B cell (primary cell): Measurements from ENCODE around the gene SNAPIN. TPM values are rescaled to one million over a fixed set of nuclear protein-coding genes. Genes with fewer than 3 reads are reported as not detected.

Experiments used
- ATAC-seq: fragments of 200-7000 bp; cut with Tn5 transposase; one replicate; pipeline ENCODE4 v1.10.0; 2021; ENCODE audit warnings: low read depth, mild to moderate bottlenecking, moderate number of reproducible peaks, moderate library complexity
- CTCF ChIA-PET: fragments of 350-600 bp; sonication (Branson Sonifier 250); formaldehyde crosslinking; loops from one replicate; lab custom pipeline; 2021; ENCODE audit warnings: antibody characterized with exemption, inconsistent platforms; lab: Charles Lee
- POLR2A ChIA-PET: fragments of 350-600 bp; sonication (Branson Sonifier 250); formaldehyde crosslinking; loops from one replicate; lab custom pipeline; 2021; ENCODE audit warnings: antibody characterized with exemption; lab: Charles Lee
- DNase-seq: peaks from one replicate; pipeline ENCODE4 v3.0.0; 2013
- H2AFZ ChIP-seq: 2 replicates; pipeline ENCODE4 v1.6.1; 2012; ENCODE audit warnings: mild to moderate bottlenecking, low read depth, low read length; ENCODE audit not compliant: insufficient read depth, poor library complexity, severe bottlenecking
- H3K27ac ChIP-seq, 2 donors: 1 replicate in 1 of 2; 2 replicates in 1 of 2; pipeline ENCODE4 v1.5.1; 2012 to 2013; ENCODE audit warnings: low read length in 2 of 2, mild to moderate bottlenecking in 2 of 2, moderate library complexity in 1 of 2
- H3K27me3 ChIP-seq, 4 experiments: fragments of 200-600 bp in 1 of 4; sonication (generic) in 1 of 4; replicated peaks in 1 of 4; 1 replicate in 2 of 4; 2 replicates in 2 of 4; pipeline versions ENCODE4 v1.6.1 to v1.7.0; 2013 to 2016; ENCODE audit warnings: low read length in 3 of 4, mild to moderate bottlenecking in 2 of 4, mixed read lengths in 1 of 4, moderate library complexity in 1 of 4; ENCODE audit not compliant: insufficient read depth in 4 of 4, control insufficient read depth in 3 of 4; ENCODE audit errors: control extremely low read depth in 1 of 4
- H3K36me3 ChIP-seq, 2 experiments: replicated peaks in 1 of 2; 1 replicate in 1 of 2; 2 replicates in 1 of 2; pipeline versions ENCODE4 v1.6.1 to v1.7.1; 2013; ENCODE audit warnings: low read length in 1 of 2; ENCODE audit not compliant: insufficient read depth in 2 of 2, control insufficient read depth in 1 of 2; ENCODE audit errors: control extremely low read depth in 1 of 2, extremely low read depth in 1 of 2
- H3K4me1 ChIP-seq, 2 donors: fragments of 200-600 bp in 1 of 2; sonication (generic) in 1 of 2; 1 replicate in 1 of 2; 2 replicates in 1 of 2; pipeline versions ENCODE4 v1.5.1 to v1.6.1; 2013 to 2017; ENCODE audit warnings: low read length in 2 of 2; ENCODE audit not compliant: control insufficient read depth in 2 of 2, insufficient read depth in 2 of 2
- H3K4me2 ChIP-seq: replicated peaks from 2 replicates; pipeline ENCODE3; 2012; ENCODE audit warnings: mild to moderate bottlenecking, low read depth, low read length; ENCODE audit not compliant: poor library complexity, severe bottlenecking
- H3K4me3 ChIP-seq, 5 experiments: fragments of 200-600 bp in 1 of 5; sonication (generic) in 1 of 5; 1 replicate in 3 of 5; 2 replicates in 2 of 5; pipeline versions ENCODE4 v1.5.1 to v1.7.0; 2011 to 2016; ENCODE audit warnings: low read length in 4 of 5, mild to moderate bottlenecking in 4 of 5, low read depth in 2 of 5, control low read depth in 1 of 5, moderate library complexity in 1 of 5; ENCODE audit not compliant: insufficient read depth in 1 of 5; ENCODE audit errors: control extremely low read depth in 1 of 5, extremely low read depth in 1 of 5
- H3K79me2 ChIP-seq: fragments of 200-600 bp; sonication (generic); one replicate; pipeline ENCODE4 v1.6.0; 2016; ENCODE audit warnings: low read length; ENCODE audit not compliant: control insufficient read depth, insufficient read depth
- H3K9ac ChIP-seq: fragments of 200-600 bp; sonication (generic); 2 replicates; pipeline ENCODE4 v1.6.1; 2017; ENCODE audit warnings: mild to moderate bottlenecking, low read length, moderate library complexity
- H3K9me3 ChIP-seq, 3 donors: one replicate each; pipeline versions ENCODE4 v1.6.1 to v1.7.1; 2013; ENCODE audit warnings: low read length in 2 of 3; ENCODE audit not compliant: control insufficient read depth in 2 of 3, insufficient read depth in 1 of 3; ENCODE audit errors: control extremely low read depth in 1 of 3
- H4K20me1 ChIP-seq: 2 replicates; pipeline ENCODE4 v1.6.0; 2012; ENCODE audit warnings: mild to moderate bottlenecking, low read length; ENCODE audit not compliant: insufficient read depth, control insufficient read depth, poor library complexity, severe bottlenecking
- H3K27ac Mint-ChIP-seq: one replicate; pipeline ENCODE4 v1.8.0; 2021; ENCODE audit warnings: mixed read lengths
- H3K27me3 Mint-ChIP-seq: one replicate; pipeline ENCODE4 v1.8.0; 2021; ENCODE audit warnings: mixed read lengths
- H3K4me1 Mint-ChIP-seq: one replicate; pipeline ENCODE4 v1.8.0; 2021; ENCODE audit warnings: mixed read lengths
- H3K4me3 Mint-ChIP-seq: one replicate; pipeline ENCODE4 v1.8.0; 2021; ENCODE audit warnings: mixed read lengths
- H3K9me3 Mint-ChIP-seq: one replicate; pipeline ENCODE4 v1.8.0; 2022; ENCODE audit warnings: mixed read lengths; ENCODE audit not compliant: insufficient read depth
- CTCF ChIP-seq: fragments of 200-600 bp; IDR thresholded peaks from one replicate; pipeline ENCODE4 v1.8.0; 2022; ENCODE audit warnings: antibody characterized with exemption, mild to moderate bottlenecking
- EZH2 ChIP-seq: IDR thresholded peaks from 2 replicates; pipeline ENCODE4 v1.6.1; 2012; ENCODE audit warnings: borderline replicate concordance, low read depth, mild to moderate bottlenecking, moderate library complexity, low read length; ENCODE audit not compliant: insufficient read depth, poor library complexity, severe bottlenecking
- WGBS: methylation state at CpG from one replicate; pipeline ENCODE4 v1.1.5; 2013; ENCODE audit warnings: missing lambda C conversion rate; ENCODE audit not compliant: insufficient coverage; 5-methylcytosine and 5-hydroxymethylcytosine counted together
- intact Hi-C: fragments of 100-400 bp; cut with micrococcal nuclease; formaldehyde crosslinking; loops from one replicate; pipeline ENCODE4 v1.10.0; 2022
- polyA plus RNA-seq: library from polyadenylated mRNA; depleted of rRNA; stranded (reverse); fragments of >200 nt; gene quantifications from 2 replicates; pipeline ENCODE4 v1.2.3, GENCODE V29; 2012
- total RNA-seq, 2 donors: library from RNA; stranded (reverse); fragments of 120-200 nt in 1 of 2; gene quantifications; 1 replicate in 1 of 2; 2 replicates in 1 of 2; pipeline versions ENCODE4 v1.2.3 to v1.2.4, GENCODE V29; 2013 to 2022

SNAPIN gene
- total and polyA plus RNA-seq, 2 donors (not counting 1 experiment from before 2014, with no cell fraction given) = 22.7 to 37.6 TPM

GRCh38 chr1:153673511-153673910, 15.0 kb downstream of the SNAPIN start:
- Mint-ChIP-seq H3K9me3 (no peaks in the 10 kb centered on the region), H3K27ac (no peak overlapping the region), H3K4me3 (peak overlapping the region; percentile 42), H3K4me1 (peaks cover 25% of the 10 kb centered on the region), H3K27me3 (peaks cover 18% of the 10 kb centered on the region)
- CTCF ChIA-PET = interaction anchor here (0.6 to 3.0 kb wide), 4 partner anchors 61 to 163 kb away, joined by 3 to 12 read pairs (median 4); no protein-coding TSS in a partner anchor
- Histone ChIP-seq H2AFZ (no peak overlapping the region), H3K27ac (no peak overlapping the region), H3K4me2 (no peak overlapping the region), H3K9ac (no peak overlapping the region), H3K4me3 (no peak overlapping the region), H3K36me3 (peaks cover 0 to 8% of the 10 kb centered on the region in 2 experiments), H3K9me3 (peaks cover 0 to 5% (median 0%) of the 10 kb centered on the region in 3 donors), H3K4me1 (peaks cover 22 to 30% of the 10 kb centered on the region in 2 donors), H3K27me3 (peaks cover 0 to 18% (median 12%) of the 10 kb centered on the region in 4 experiments), H3K79me2 (peaks cover 23% of the 10 kb centered on the region), H4K20me1 (no peaks in the 10 kb centered on the region)
- intact Hi-C loops = loop anchor here (5.0 to 10.0 kb wide), 3 partner anchors 139 to 1389 kb away; partner anchors contain the start of genes EFNA4, HAX1 and S100A6
- no CpG with 5 or more reads among the region's 2 CpGs for WGBS
- POLR2A ChIA-PET = interaction anchor here (0.7 kb wide), 2 partner anchors 81 to 92 kb away, joined by 5 to 6 read pairs; no protein-coding TSS in a partner anchor
- DNase-seq = no peak
- TF ChIP-seq EZH2 (no peak), CTCF (no peak)
- ATAC-seq = no peak
